ENCODE data around the gene SPEM2. TPM values are rescaled to one million over a fixed set of nuclear protein-coding genes. Genes with fewer than 3 reads are reported as not detected.

Gene SPEM2
- total RNA-seq, 1 experiment from 2014 or later = not detected

DNA sequence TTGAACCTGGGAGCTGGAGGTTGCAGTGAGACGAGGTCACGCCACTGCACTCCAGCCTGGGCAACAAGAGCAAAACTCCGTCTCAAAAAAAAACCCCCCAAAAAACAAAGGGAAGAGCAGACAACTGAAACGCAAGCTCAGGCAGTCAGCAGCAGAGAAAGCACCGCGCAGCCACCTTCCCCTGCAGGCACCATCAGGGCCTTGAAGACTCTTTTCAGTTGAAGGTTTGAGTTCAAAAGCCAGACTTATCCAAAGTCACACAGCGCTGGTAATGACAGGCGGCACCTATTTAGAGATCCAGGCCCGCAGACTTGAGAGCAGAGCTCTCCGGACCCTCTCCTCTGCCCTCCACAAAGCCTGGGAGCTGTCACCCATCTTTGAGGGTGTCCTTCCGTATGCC is 42.9 kb downstream of the SPEM2 start:
- H3K27me3 ChIP-seq (ENCODE audit: insufficient read depth, low read length) = no peaks in the 10 kb centered on the region
- H3K27ac ChIP-seq (ENCODE audit: low read depth, low read length) = no peak overlapping the region
- RAD21 ChIA-PET (ENCODE audit: low non-redundant PET in 1 of 2, low total read pairs in 2 of 2, uncharacterized antibody in 2 of 2, unreplicated experiment in 2 of 2) = no interaction called here
- DNase-seq (ENCODE audit: low read depth, low spot score) (no peak), ATAC-seq (no peak)
- H3K79me2 ChIP-seq (ENCODE audit: insufficient read depth, low read length) = peaks cover 4% of the 10 kb centered on the region; the same call in 1 of the 2 replicates
- no peaks in the 10 kb centered on the region for H4K20me1 ChIP-seq (ENCODE audit: insufficient read depth)
- H3K9ac ChIP-seq (ENCODE audit: low read length) = no peak overlapping the region
- H3K4me1 ChIP-seq (ENCODE audit: control insufficient read depth in 1 of 2, insufficient read depth in 2 of 2, low read length in 2 of 2) = peaks cover 0 to 5% of the 10 kb centered on the region in 2 experiments; a peak in 1 of 4 replicates
- POLR2A ChIA-PET = no interaction called here
- no peak overlapping the region for H3K4me2 ChIP-seq (ENCODE audit: low read length)
- no peak overlapping the region for H3K4me3 ChIP-seq (replicated peaks in 1 of 2; ENCODE audit: low read depth in 1 of 2, low read length in 2 of 2)
- intact Hi-C loops (cut with micrococcal nuclease) = no loop called here
- no peak overlapping the region for H2AFZ ChIP-seq (ENCODE audit: low read depth, low read length, poor library complexity, severe bottlenecking)
- CTCF ChIA-PET = no interaction called here
- H3K9me2 ChIP-seq (ENCODE audit: insufficient read depth) = no peaks in the 10 kb centered on the region
- no peaks in the 10 kb centered on the region for H3K9me3 ChIP-seq (ENCODE audit: control insufficient read depth in 1 of 2, insufficient read depth in 1 of 2, low read depth in 1 of 2, low read length in 2 of 2)
- no peaks in the 10 kb centered on the region; a peak in 2 of 4 replicates for H3K36me3 ChIP-seq (ENCODE audit: control insufficient read depth in 1 of 2, insufficient read depth in 2 of 2, low read length in 2 of 2)
- no peak for TF ChIP-seq TCF7L2 (IDR thresholded peaks at IDR 0.05; ENCODE audit: borderline replicate concordance, extremely low read depth, insufficient read depth, insufficient read length)
- TF ChIP-seq, protein P1, sequence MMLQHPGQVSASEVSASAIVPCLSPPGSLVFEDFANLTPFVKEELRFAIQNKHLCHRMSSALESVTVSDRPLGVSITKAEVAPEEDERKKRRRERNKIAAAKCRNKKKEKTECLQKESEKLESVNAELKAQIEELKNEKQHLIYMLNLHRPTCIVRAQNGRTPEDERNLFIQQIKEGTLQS (IDR thresholded peaks at IDR 0.05) = no peak
- TF ChIP-seq ELF1 (IDR thresholded peaks at IDR 0.05; ENCODE audit: borderline replicate concordance, low read depth) = no peak
- no peak for TF ChIP-seq FOSL1 (IDR thresholded peaks at IDR 0.05; ENCODE audit: low read depth)
- no peak for TF ChIP-seq MAX (IDR thresholded peaks at IDR 0.05)
- TF ChIP-seq SP1 (IDR thresholded peaks at IDR 0.05; ENCODE audit: low read depth) = no peak
- TF ChIP-seq ZFX (IDR thresholded peaks at IDR 0.05) = no peak
- no peak for TF ChIP-seq YY1 (IDR thresholded peaks at IDR 0.05; ENCODE audit: extremely low read depth, insufficient replicate concordance, low read depth, low read length)
- TF ChIP-seq SRF (IDR thresholded peaks at IDR 0.05; ENCODE audit: low read depth) = no peak
- TF ChIP-seq RAD21 (IDR thresholded peaks at IDR 0.05; ENCODE audit: low read depth) = no peak
- TF ChIP-seq EZH2phosphoT487 (IDR thresholded peaks at IDR 0.05; ENCODE audit: borderline replicate concordance) = no peak
- no peak for TF ChIP-seq REST (IDR thresholded peaks at IDR 0.05; ENCODE audit: low read depth)
- no peak for TF ChIP-seq ZBTB33 (IDR thresholded peaks at IDR 0.05; ENCODE audit: extremely low read depth, insufficient replicate concordance, low read length)
- TF ChIP-seq POLR2A (IDR thresholded peaks at IDR 0.05; ENCODE audit: borderline replicate concordance, extremely low read depth, insufficient read depth, insufficient read length) = no peak
- no peak for TF ChIP-seq SIN3A (IDR thresholded peaks at IDR 0.05; ENCODE audit: low read depth)
- no peak for TF ChIP-seq POLR2AphosphoS5 (IDR thresholded peaks at IDR 0.05; ENCODE audit: low read depth, low read length)
- BruUV-seq (replicated peaks) = no TSS peak

All from HCT116 (cell line).